Vagina (tissue), 2 donors: ENCODE measurements around the gene BOLA2B. TPM values are rescaled to one million over a fixed set of nuclear protein-coding genes. Genes with fewer than 3 reads are reported as not detected.

ENCODE experiments used
- DNase-seq, 2 donors: peaks; one replicate each; pipeline ENCODE4 v3.0.0-alpha.2; 2017; ENCODE audit errors: extremely low spot score in 2 of 2
- H3K27ac ChIP-seq: fragments of 200-600 bp; sonication (generic); one replicate; pipeline ENCODE4 v1.5.1; 2019
- H3K27me3 ChIP-seq: fragments of 200-600 bp; sonication (generic); one replicate; pipeline ENCODE4 v1.5.1; 2019
- H3K36me3 ChIP-seq, 2 donors: fragments of 200-600 bp; sonication (generic); one replicate each; pipeline ENCODE4 v1.5.1; 2017 to 2019
- H3K4me1 ChIP-seq: fragments of 200-600 bp; sonication (generic); one replicate; pipeline ENCODE4 v1.5.1; 2019
- H3K4me3 ChIP-seq, 2 donors: fragments of 200-600 bp; sonication (generic); 1 replicate in 1 of 2; 2 replicates in 1 of 2; pipeline ENCODE4 v1.5.1; 2016 to 2019
- H3K9me3 ChIP-seq: fragments of 200-600 bp; sonication (generic); one replicate; pipeline ENCODE4 v1.5.1; 2019
- CTCF ChIP-seq, 3 experiments: fragments of 450-650 bp in 2 of 3; fragments of 200-600 bp in 1 of 3; sonication (generic) in 1 of 3; IDR thresholded peaks; one replicate each; pipeline ENCODE4 v1.5.1; 2017 to 2019; ENCODE audit warnings: antibody characterized with exemption in 3 of 3, mild to moderate bottlenecking in 2 of 3, moderate library complexity in 2 of 3
- POLR2A ChIP-seq, 2 donors: fragments of 450-650 bp; IDR thresholded peaks; one replicate each; pipeline ENCODE4 v1.6.1; 2017; ENCODE audit warnings: antibody characterized with exemption in 2 of 2, mild to moderate bottlenecking in 2 of 2, moderate library complexity in 2 of 2
- POLR2AphosphoS5 ChIP-seq, 2 donors: sonication (generic); formaldehyde crosslinking; IDR thresholded peaks; one replicate each; pipeline ENCODE4 v1.9.0; 2017; ENCODE audit warnings: antibody characterized with exemption in 2 of 2, mild to moderate bottlenecking in 2 of 2, low read depth in 1 of 2; ENCODE audit not compliant: insufficient read depth in 1 of 2
- intact Hi-C: fragments of 100-400 bp; cut with DNase I; formaldehyde crosslinking; loops from one replicate; pipeline ENCODE4 v1.15.1; 2023
- total RNA-seq: library from RNA; depleted of rRNA; stranded (reverse); fragments of >200 nt; gene quantifications from one replicate; pipeline ENCODE4 v1.2.3, GENCODE V29; 2016

Gene BOLA2B
- total RNA-seq, 1 donor from 2014 or later, result 292 TPM

- Histone ChIP-seq H3K27me3 (no peaks in the 10 kb centered on the region), H3K4me3 (no peak overlapping the region), H3K9me3 (no peaks in the 10 kb centered on the region), H3K4me1 (no peaks in the 10 kb centered on the region), H3K36me3 (no peaks in the 10 kb centered on the region), H3K27ac (no peak overlapping the region)
- DNase-seq, result no peak
- intact Hi-C loops, result no loop called here
- TF ChIP-seq POLR2A (IDR thresholded peaks at IDR 0.05), result no peak
- TF ChIP-seq POLR2AphosphoS5 (IDR thresholded peaks at IDR 0.05; ENCODE audit: insufficient read depth in 1 of 2, low read depth in 1 of 2), result no peak
- no peak for TF ChIP-seq CTCF (IDR thresholded peaks at IDR 0.05)
These were observed 29.9 kb downstream of the BOLA2B start for GRCh38 chr16:30163538-30163937.

- Histone ChIP-seq H3K36me3 (no peaks in the 10 kb centered on the region), H3K27ac (no peak overlapping the region), H3K4me3 (no peak overlapping the region), H3K4me1 (no peaks in the 10 kb centered on the region), H3K9me3 (no peaks in the 10 kb centered on the region), H3K27me3 (no peaks in the 10 kb centered on the region)
- intact Hi-C loops, result no loop called here
- TF ChIP-seq POLR2AphosphoS5 (IDR thresholded peaks at IDR 0.05; ENCODE audit: insufficient read depth in 1 of 2, low read depth in 1 of 2), result no peak
- TF ChIP-seq POLR2A (IDR thresholded peaks at IDR 0.05), result no peak
- TF ChIP-seq CTCF (IDR thresholded peaks at IDR 0.05), result no peak
- no peak for DNase-seq
These were observed 36.3 kb downstream of the BOLA2B start for GRCh38 chr16:30157214-30157613.

- DNase-seq, result no peak
- H3K27me3 ChIP-seq, result no peaks in the 10 kb centered on the region
- TF ChIP-seq POLR2AphosphoS5 (IDR thresholded peaks at IDR 0.05; ENCODE audit: insufficient read depth in 1 of 2, low read depth in 1 of 2) (no peak), CTCF (IDR thresholded peaks at IDR 0.05) (no peak), POLR2A (IDR thresholded peaks at IDR 0.05) (no peak)
- intact Hi-C loops, result no loop called here
- H3K4me3 ChIP-seq, result no peak overlapping the region
- no peak overlapping the region for H3K27ac ChIP-seq
- H3K4me1 ChIP-seq, result no peaks in the 10 kb centered on the region
- H3K36me3 ChIP-seq, result no peaks in the 10 kb centered on the region
- no peaks in the 10 kb centered on the region for H3K9me3 ChIP-seq
These were observed 38.3 kb downstream of the BOLA2B start for GRCh38 chr16:30155188-30155587.

GRCh38 chr16:30152517-30152916, 40.9 kb downstream of the BOLA2B start:
- no peak overlapping the region for H3K4me3 ChIP-seq
- H3K27ac ChIP-seq, result no peak overlapping the region
- DNase-seq, result no peak
- intact Hi-C loops, result no loop called here
- TF ChIP-seq POLR2AphosphoS5 (IDR thresholded peaks at IDR 0.05; ENCODE audit: insufficient read depth in 1 of 2, low read depth in 1 of 2), result no peak
- TF ChIP-seq CTCF (IDR thresholded peaks at IDR 0.05), result no peak
- TF ChIP-seq POLR2A (IDR thresholded peaks at IDR 0.05), result no peak
- H3K9me3 ChIP-seq, result no peaks in the 10 kb centered on the region
- no peaks in the 10 kb centered on the region for H3K4me1 ChIP-seq
- no peaks in the 10 kb centered on the region for H3K27me3 ChIP-seq
- no peaks in the 10 kb centered on the region for H3K36me3 ChIP-seq

GRCh38 chr16:30151091-30151490, 42.4 kb downstream of the BOLA2B start:
- H3K4me3 ChIP-seq, result no peak overlapping the region
- TF ChIP-seq POLR2A (IDR thresholded peaks at IDR 0.05) (no peak), CTCF (IDR thresholded peaks at IDR 0.05) (no peak), POLR2AphosphoS5 (IDR thresholded peaks at IDR 0.05; ENCODE audit: insufficient read depth in 1 of 2, low read depth in 1 of 2) (no peak)
- no peaks in the 10 kb centered on the region for H3K4me1 ChIP-seq
- H3K9me3 ChIP-seq, result no peaks in the 10 kb centered on the region
- H3K36me3 ChIP-seq, result no peaks in the 10 kb centered on the region
- H3K27ac ChIP-seq, result no peak overlapping the region
- intact Hi-C loops, result no loop called here
- H3K27me3 ChIP-seq, result no peaks in the 10 kb centered on the region
- DNase-seq, result no peak
